ENCODE results near the gene C3orf22.
"Not testable (repeated sequence)": the region's sequence is repeated elsewhere in the genome, so short reads cannot be mapped to it uniquely, and the experiment has no call there.

Gene C3orf22, protein sequence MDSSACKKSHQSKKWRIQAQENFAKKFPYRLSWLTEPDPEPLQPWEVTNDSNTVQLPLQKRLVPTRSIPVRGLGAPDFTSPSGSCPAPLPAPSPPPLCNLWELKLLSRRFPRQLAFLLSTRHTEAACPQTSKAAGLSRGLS

DNA sequence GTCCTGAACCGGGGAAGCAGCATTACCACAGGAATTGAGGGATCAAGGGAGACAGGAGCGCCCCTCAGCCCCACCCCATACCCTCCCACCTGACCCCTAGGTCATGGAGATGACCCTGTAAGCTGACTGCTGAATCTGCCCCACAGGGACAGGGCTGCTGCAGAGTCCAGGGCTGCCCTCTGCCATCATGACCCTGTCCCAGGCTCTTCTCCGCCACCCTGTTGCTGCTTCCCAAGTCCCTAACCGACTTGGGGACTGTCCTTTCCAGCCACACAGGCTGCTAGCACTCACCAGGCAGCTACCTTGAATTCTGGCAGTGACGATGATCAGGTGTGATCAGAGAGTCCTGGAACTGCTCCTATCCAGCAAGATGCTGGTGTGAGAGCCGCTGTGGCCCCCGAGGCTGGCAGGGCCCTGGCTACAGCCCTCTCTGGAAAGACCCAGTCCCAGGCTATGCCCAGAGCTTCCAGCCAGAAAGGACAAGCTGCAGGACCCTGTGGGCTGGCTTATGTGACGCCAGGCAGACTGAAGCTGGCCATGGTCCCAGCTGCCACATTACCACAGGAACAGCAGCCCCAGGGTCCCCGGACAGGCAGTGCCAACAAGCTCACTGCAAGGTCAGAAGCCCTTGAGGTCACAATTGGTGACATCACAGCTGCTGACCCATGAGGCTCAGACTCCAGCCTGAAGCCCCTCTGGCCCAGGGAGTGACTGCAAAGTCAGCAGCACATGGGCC lies at the start of gene C3orf22:
C3orf22 (minus strand) TSS at position 597 of the 736 bp plus-strand sequence. CDS start 5,542 bp downstream, outside the sequence.
- no peak for DNase-seq

DNA sequence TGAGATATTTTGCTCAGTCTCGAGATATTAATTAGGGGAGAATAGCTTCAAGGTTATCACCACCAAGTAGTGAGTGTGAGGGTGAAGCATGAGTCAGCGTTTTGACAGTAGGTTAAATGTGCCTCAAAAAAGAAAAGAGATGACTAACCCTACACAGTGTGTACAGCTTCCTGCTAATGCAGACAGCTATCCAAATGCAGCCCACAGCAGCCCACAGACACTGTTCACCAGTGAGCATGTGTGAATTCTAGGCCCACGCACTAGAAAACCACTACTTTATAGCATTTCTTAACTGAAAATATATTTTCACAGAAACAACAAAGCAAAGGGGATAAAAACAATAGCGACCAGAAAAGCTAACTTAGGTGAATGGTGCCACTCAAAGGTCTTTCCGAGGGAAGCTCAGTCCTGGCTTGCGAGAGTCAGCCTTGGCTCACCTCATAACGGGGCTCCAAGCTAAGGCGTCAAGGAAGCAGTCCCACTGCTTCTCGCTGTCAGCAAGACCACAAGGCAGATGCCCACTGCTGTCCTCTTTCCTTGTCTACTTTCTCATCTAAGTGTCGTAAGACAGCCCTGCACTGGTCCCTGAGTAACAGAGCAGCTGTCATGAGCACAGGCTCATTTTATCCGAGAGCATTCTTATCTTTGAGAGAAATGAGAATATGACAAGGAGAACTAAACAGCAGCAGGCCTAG lies 48.6 kb upstream of the C3orf22 start:
- DNase-seq: no peak

DNA sequence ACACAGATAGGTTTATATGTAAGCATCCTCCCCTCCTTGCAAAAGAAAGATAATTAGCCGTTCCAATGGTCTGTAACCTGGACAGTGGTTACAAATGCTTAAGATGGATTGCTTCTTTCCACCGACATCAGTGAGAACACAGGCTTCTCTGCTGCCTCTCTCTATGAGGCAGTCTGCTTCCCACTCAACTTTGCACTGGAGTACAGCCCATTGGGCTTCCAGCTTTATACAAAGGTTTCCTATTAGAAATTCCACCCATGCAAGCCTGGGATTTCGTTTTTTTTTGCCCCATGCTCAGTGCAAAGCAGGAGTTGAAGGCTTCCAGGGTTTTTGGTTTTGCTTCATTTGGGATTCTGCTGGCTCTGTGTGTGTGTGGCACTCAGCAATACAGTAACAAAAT lies 47.3 kb upstream of the C3orf22 start:
- DNase-seq: no peak

DNA sequence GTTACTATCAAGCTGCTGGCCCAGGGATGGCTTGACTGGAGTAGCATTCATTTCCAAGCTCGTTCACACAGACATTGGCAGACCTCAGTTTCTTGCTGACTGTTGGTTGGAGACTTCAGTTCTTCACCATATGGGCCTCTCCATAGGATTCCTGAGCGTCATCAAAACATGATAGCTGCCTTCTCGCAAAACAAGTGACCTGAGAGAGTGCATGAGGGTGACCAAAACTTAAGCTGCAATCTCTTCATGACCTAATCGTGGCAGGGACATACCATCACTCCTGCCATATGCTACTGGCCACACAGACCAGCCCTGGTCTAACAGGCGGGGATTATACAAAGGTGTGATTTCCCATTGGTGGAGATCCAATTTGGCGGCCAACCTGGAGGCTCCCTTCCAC lies 46.0 kb upstream of the C3orf22 start:
- no peak for DNase-seq

DNA sequence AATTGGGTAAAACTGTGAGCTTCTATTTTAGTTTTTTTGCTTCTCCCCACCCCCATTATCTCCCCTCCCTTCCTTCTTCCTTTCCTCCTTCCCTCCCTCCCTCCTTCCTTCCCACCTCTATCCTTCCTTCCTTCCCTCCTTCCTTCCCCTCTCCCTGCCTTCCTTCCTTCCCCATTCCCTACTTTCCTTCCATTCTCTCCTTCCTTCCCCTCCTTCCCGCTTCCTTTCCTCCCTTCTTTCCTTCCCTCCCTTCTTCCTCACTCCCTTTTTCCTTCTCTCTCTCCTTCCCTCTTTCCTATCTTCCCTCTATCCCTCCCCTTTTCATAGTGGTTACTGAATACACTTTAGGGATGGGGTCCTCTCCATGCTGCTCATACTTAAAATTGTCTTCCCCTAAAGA lies 40.4 kb upstream of the C3orf22 start:
- DNase-seq: no peak

DNA sequence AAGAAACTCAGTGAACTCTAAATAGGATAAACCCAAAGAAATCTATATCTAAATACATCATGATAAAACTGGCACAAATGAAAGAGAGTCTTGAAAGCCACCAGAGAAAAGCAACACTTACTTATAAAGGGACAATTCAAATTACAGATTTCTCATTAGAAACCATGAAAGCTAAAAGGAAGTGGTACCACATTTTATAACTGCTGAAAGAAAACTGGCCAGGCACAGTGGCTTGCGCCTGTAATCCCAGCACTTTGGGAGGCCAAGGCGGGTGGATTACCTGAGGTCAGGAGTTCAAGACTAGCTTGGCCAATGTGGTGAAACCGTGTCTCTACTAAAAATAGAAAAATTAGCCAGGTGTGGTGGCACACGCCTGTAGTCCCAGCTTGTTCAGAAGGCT lies 36.7 kb upstream of the C3orf22 start:
- DNase-seq: not testable (repeated sequence)

DNA sequence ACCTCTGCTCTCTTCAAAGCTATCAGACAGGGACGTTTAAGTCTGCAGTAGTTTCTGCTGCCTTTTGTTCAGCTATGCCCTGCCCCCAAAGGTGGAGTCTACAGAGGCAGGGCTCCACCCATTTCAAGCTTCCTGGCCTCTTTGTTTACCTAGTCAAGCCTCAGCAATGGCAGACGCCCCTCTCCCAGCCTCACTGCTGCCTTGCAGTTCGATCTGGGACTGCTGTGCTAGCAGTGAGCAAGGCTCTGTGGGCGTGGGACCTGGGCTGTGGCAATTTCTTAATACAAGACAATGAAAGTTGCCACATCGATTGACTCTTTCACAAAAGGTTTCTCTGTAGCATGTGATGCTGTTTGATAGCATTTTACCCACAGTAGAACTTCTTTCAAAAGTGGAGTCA lies 32.8 kb upstream of the C3orf22 start:
- DNase-seq: not testable (repeated sequence)

DNA sequence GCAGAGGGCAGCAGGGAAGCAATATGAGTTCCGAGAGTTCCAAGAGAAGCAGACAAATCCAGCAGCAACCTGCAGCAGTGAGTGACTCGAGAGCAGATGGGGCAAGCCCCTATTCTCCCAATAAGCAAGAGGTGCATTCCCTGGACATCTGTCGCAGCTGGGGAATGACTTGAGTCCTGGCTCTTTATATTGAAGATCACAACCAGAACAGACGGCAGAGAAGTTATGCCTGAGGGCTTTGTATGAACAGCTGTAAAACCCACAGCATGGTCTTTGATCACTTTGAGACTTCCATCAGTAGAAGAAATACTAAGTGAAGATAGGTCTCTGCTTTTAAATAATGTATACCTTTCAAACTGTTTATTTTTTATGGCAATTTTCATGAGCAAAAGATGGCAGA lies 23.6 kb upstream of the C3orf22 start:
- DNase-seq: no peak

DNA sequence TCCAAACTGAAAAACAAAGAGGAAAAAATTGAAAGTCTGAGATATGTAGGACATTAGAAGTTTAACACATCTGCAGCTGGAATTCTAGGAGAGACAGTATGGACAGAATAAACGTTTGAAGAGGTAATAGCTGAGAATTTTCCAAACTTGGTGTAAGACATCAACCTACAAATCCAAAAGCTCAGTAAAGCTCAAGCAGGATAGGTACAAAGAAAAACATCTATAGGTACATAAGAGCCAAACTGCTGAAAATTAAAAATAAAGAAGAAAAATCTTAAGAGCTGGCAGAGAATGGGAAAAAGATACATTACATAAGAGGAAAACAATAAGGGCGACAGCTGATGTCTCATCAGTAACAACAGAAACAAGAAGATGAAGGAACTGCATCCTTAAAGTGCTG lies 22.8 kb upstream of the C3orf22 start:
- DNase-seq: no peak

DNA sequence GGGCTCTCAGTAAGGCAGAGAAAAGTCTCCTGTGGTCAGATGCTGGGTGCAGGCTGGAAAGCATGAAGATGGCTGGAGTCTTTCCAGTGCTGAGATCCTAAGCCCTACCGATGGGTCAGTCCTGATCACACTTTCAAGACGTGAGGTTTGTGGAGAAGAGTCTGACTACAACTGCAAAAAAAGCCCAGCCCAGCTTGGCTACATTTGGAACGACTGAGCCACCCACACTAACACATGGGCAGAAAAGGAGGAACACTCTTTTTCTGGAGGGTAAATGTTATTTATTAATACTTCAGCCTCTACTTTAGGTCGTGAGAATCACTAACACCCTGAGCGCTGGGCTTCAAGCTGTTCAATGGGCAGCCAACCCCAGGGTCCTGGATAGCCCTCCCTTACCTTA lies 22.0 kb upstream of the C3orf22 start:
- no peak for DNase-seq

DNA sequence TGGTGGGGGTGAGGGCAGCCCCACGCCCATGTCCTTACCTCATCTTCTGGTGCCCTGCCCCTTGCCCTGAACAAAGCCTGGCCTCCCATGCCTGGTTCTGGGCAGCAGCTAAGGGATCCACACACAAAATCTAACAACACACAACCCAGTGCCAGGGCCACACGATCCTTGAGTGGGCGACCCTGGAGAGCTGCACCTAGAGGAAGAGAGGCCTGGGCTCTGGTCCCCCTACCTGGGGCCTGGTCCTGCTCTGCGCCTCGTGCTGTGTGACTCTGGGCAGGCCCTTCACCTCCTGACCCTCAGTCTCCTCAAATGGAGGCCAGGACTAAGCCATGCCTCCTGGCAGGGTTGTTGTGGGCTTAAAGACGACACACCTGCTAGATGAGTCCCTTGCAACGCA lies 20.0 kb upstream of the C3orf22 start:
- no peak for DNase-seq

DNA sequence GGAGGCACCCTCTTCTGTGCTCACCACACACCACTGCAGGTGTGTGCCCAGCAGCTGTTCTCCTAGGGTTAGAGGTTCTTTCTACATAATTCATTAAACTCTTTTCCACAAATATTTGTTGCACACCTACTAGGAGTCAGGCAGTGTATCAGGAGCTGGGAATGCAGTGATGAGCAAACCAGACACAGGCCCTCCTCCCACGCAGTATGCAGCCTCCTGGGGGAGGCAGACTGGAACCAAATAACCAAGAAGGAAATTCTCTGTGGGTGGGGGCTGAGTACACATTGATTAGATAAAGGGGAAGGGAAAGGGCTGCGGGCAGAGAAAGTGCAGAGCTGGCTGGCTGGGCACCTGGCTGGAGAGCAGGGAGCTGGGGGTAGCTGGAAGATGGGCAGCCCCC lies 18.5 kb upstream of the C3orf22 start:
- DNase-seq: no peak

DNA sequence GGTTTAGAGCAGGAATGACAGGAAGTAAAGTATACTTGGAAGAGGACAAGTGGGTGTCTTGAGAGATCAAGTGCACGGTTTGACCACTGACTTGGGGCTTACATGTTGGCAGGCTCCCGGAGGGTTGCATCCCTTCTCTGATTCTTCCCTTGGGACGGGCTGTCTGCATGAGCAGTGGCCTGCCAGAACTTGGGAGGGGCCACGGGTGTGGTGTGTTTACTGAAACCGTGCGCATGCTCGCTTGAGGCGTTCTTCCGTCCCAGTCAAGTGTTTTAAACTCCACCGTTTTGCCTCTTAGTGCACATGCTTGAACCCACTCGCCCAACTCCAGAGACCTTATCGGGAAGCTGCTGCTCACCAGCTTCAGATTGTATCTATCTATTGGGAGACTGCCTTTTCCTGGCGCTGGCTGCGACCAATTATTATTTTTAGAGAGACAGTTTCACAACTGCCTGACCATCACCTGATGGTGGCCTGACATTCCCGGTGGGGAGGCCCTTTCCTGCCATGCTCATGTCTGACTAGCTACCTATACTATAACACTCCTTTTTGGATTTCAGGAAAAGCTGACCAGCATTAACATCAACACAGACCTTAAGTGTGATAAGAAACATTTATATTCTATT lies 14.9 kb upstream of the C3orf22 start:
- no peak for DNase-seq

DNA sequence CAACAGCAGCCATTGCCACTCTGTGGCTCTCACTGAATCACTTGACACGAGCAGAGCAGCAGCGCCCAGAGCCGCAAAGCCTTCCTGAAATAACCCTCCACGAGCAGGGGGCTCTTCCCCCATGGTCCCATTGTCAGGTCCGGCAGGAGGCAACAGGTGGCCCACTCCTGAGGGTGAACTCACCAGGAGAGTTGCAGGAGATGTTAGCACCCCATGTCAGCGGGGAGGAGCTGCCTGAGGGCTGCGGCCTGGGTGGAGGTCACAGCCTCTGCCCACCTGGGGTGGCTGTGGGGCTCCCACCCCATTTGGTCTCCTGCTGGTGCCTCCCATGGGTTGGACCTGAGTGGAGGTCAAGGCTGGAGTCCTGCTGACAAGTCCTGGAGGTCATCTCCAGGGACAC lies 12.3 kb upstream of the C3orf22 start:
- no peak for DNase-seq

DNA sequence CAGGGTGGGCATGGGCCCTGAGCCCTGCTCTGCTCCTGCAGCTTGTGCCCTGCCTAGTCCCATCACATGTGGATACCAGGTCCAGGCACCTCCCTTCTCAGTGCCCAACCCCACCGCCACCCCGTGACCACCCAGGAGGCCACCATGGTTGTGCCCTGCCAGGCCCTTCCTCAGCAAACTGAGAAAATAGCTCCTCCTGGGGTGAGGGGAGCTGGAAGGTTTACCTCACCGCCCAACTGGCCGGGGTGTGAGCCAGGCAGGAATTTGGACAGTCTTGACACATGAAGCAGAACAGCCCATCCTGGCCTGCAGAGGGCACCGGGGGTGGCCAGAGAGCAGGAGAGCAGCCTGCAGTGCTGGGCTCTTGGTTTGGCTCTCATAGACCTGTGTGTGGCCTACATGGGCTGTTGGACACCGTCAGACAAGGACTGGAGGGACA lies 11.4 kb upstream of the C3orf22 start:
- DNase-seq: no peak

DNA sequence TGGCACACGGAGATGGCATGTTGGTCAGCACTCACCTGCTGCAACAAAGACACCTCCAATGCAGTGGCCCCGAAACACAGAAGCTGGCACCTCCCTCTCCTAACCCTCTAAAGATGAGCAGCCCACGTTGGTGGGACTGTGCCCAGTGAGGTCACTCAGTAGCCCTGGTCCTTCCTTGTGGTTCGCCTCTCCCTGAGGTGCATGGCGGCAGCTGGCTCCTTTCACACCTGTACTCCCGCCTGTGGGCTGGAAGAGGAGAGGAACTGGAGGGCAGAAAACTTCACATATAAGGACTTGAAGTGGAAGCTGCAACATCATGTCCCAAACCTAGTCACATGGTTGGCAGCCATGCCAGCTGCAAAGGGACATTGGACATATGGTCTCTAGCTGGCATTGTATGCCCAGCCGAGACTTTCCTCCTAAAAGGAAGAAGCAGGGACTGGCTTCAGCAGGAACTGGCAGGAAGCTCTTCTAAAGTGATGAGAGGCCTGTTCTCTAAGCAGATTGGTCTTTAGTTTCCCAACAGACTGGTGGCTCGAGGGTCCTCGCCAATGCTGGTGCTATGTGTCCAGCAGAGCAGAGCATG lies 10.8 kb upstream of the C3orf22 start:
- no peak for DNase-seq

DNA sequence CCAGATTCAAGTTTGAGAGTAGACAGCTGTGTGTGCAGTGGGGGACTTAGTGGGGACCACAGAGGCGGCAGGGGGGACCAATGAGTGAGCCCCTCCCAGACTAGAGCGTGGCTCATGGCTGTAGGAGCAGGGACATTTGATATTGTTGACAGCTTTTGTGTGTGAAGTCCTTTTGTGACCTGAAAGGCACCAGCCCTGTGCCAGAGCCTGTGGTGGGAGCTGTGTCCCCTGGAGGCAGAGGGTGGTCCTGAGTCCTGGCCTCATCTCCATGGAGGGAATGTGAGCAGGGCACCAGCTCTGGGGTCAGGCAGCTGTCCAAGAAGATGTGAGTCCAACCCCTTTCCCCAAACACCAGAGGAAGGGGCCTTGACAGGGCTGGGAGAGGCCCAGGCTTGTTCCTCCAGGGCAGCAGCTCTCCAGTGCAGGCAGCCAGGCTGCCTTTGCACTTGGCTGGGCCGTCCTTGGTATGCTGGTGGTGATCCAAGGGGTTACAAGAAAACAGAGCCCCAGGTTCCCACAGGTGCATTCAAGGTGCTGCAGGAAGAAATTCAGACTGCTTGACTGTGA lies 10.1 kb upstream of the C3orf22 start:
- no peak for DNase-seq

DNA sequence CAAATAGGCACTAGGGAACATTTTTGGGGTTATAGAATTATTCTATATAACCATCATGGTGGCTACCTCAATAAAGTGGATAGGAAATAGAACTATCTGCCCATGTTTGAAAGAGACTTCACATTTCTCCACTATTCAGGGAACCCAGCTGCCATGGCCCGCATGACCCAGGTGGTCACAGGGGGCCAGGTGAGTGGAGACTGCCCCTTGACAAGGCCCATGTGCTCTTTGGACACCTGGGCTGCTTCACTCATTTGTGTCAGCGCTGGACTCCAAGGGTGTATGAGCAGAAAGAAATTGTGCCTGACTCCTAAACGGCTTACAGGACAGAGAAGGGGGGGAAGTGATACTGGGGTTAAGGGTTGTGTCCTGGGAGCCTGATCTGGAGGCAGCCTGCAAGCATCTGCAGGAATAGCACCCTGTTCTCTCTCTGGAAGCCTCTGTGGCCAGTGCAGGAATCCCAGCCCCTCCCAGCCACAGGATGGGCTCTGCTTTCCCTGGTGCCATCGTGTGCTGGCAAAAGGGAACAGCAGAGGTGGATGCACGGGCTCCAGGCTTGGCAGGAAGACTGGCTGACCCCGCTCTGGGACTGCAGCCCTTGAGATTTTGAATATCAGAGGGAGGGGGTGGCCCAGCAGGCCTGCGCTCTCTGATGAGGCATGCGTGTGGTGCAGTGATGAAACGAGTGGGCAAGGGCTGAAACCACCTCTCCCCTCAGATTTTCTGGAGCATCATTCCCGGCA lies 9.1 kb upstream of the C3orf22 start:
- no peak for DNase-seq

DNA sequence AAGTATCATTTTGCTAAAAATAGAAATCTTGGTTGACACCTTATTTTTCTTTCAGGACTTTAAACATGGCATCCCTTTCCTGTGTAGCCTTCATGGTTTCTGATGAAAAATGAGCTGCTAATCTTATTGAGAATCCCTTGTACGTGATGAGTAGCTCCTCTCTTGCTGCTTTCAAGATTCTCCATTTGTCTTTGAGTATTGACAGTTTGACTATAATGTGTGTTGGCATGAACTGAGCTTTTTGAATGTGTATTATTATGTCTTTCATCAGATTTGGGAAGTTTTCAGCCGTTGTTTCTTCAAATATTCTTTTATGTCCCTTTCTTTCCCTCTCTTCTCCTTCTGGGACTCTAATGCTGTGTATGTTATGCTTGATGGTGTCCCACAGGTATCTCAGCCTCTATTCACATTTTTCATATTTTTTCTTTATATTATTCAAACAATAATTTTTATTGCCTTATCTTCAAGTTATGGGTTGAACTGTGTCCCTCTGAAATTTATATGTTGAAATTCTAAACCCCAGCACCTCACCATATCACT lies 4.1 kb upstream of the C3orf22 start:
- DNase-seq: no peak

DNA sequence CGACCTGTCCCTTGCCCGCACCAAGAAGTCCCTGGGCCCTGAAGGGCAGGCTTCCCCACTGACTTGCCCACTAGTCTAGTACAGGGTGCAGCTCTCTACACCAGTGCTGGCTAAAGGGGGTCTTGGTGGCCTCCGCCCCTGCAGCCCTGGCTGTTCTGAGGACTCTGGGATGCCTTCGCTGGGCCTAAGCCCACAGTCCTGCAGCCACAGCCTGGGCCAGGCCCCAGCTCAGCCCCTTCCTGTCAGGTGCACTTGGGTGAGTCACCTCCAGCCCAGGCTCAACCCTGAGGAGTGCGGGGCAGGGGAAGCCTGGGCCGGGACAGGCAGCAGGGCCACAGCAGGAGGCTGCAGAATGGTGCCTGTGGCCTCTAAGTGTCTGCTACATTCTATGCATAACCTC lies 971 bp downstream of the C3orf22 start:
- DNase-seq: no peak

DNA sequence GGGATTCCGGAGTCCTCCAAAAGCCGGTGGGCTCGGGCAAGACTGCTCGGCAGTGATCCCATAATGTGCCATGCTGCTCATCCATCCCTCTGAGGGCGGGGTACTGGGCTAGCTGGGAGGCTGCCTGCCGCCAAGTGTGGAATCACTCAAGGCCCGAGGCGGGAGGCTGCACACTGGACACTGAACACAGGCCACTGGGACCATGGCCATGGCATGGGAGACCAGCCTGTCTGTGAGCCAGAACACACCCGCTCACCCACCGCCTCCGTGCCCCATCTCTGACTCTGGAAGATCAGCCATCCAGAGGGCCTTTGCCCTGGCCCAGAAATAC lies 1.4 kb downstream of the C3orf22 start:
- no peak for DNase-seq

Measured in SHP77 (cell line).